Measurements from ENCODE around the gene KHDRBS1.

- TF ChIP-seq CTCF (conservative IDR thresholded peaks at IDR 0.05; ENCODE audit: low read depth in 2 of 2) (no peak), EZH2phosphoT487 (IDR thresholded peaks at IDR 0.05; ENCODE audit: unreplicated experiment) (no peak), EZH2 (IDR thresholded peaks at IDR 0.05; ENCODE audit: low read depth, unreplicated experiment) (no peak), CREB1 (CRISPR knock-in tag; IDR thresholded peaks at IDR 0.05; ENCODE audit: low read depth) (no peak), POLR2AphosphoS5 (IDR thresholded peaks at IDR 0.05; ENCODE audit: low read depth) (no peak), ZNF114 (CRISPR knock-in tag; IDR thresholded peaks at IDR 0.05) (no peak), JUNB (IDR thresholded peaks at IDR 0.05; ENCODE audit: unreplicated experiment) (no peak)
Measured at GRCh38 chr1:32045772-32046171, 32.1 kb downstream of the KHDRBS1 start.

Data from GM23338 (cell line).